ENCODE measurements around the gene GNPDA2. TPM values are rescaled to one million over a fixed set of nuclear protein-coding genes. Genes with fewer than 3 reads are reported as not detected.
"Not testable (repeated sequence)": the region's sequence is repeated elsewhere in the genome, so short reads cannot be mapped to it uniquely, and the experiment has no call there.

The GNPDA2 gene
- 10 to 100 TPM; 24.2 to 31.4 (median 29.4) TPM for polyA plus RNA-seq (ENCODE audit: insufficient read length in 3 of 3)

DNA sequence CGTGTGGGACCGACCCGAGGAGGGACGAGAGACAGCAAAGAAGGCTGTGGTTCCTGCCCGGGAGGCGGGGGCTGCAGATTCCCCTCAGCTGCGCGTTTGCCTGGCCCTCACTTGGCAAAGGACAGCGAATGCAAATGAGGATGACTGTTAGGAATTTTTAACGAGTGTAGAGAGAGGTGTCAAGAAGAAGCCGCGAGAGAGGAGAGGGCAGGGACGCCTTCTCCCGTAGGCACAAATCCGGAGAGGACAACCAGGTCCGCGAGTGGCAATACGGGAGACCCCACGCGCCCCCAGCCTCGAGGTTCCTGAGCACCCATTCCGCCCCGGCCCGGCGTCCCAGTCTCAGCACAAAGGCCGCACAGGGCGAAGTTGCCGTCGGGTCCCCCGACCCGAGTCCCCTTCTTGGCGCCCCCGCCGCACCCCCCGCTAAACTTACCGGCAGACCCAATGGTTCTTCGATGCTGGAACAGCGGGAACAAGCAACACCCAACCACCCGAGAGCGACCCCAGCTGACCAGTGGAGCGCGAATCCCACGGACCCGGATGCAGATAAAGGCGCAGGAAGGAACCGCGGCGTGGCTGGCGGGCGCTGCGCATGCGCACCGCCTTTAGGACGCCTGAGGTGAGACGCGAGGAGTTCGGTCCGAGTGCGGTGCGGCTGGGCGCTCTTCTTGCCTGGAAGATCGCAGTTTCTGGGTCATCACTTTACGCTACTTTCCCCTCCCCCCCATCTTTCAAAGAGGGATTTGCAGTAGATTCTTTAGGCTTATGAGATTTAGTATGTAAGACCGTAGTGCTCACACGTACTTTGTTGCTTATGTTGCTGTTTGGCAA lies at the start of gene GNPDA2:
TSS of gene GNPDA2 (minus strand) at position 519 of the 834 bp plus-strand sequence. CDS start 4,349 bp downstream, outside the sequence.
- DNase-seq (ENCODE audit: low read depth in 3 of 3, low spot score in 2 of 3) = peak; percentile 67 to 82 (median 73)

DNA sequence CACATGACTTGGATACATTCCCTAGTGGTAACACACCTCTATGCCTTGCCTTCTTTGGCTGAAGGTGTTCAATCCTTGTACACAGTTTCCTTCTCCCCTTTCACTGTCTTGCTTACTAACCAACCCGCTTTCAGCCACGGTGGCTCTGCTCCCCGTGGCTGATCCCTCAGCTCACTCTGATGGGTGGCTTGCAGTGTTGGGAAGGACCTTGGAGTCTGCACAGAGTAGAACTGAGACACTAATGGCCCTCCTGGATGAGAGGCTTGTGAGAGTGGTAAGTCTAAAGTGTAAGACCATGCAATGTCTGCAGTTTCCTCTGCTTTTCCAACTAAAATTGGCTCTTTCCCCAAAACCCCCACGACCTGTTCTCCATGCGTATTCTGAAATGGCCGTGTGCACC lies 46.0 kb upstream of the GNPDA2 start:
- DNase-seq (ENCODE audit: low read depth in 3 of 3, low spot score in 2 of 3) = no peak

DNA sequence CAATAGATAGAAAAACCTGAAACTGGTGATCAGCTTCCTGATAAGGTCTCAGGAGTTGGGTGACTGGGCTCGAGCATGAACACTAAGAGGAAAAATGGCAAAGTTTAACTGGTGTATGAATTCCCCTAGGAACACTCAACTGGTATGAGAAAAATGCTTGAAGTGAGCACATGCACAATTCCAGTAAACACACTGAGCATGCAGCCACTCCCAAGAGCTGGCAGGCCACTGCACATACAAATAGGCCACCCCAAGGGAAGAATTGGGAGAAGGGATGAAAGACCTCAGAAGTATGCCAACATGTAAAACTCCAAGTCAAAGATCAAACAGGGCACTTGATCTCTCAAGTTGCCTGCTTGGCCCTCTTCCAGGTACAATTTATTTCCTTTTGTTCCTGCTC lies 45.4 kb upstream of the GNPDA2 start:
- no peak for DNase-seq (ENCODE audit: low read depth in 3 of 3, low spot score in 2 of 3)

DNA sequence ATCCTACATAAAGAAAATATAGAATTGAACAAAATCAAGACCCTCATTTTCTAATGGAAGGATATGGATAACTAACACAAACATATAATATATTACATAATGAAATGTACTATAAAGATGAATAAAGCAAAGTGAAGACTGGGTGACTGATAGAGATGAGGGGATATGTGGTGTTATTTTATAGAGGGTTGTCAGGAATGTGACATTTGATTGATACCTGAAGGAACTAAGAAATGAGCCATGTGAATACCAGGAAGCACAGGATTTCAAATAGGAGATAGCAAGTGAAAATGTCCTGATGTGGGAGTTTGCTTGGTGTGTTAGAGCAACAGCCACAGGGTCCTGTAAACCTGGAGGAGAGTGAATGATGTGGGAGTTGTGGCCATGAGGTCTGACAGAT lies 40.1 kb upstream of the GNPDA2 start:
- no peak for DNase-seq (ENCODE audit: low read depth in 3 of 3, low spot score in 2 of 3)

DNA sequence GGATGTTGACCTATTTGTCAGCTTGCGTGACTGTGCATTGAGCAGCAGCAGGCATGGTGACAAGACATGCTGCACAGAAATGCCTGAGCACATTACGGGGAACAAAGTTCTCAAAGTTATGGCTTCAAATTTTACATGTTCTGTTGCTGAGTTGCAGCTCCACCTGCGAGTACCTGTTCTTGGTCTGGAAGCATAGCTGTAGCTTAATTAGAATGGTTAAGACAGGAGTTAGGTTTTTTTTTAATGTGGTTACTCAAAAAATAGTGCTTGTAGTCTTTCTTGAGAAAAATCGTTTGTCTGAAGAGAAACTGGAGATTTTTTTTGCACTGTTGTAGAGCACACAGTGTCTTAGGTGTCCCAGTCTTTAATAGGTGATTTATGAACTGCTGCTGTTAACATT lies 38.8 kb upstream of the GNPDA2 start:
- DNase-seq (ENCODE audit: low read depth in 3 of 3, low spot score in 2 of 3) = no peak

DNA sequence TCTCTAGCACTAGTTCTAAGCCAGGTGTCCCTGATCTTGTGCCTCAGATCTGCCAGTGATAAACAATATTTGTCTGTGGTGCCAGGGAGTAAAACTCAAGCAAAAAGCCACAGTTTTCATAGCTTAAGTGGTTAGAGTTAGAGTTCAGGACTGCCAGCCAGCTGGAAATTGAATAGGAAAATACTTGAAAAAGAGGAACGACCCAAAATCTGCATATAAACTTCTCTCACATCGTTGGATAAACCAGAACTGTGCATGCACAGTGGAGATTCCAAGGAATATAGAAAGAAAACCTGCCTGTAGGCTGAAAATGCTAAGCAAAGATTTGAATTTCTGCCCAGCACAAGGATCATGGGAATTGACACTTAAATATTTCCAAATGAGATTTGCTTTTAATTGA lies 35.0 kb upstream of the GNPDA2 start:
- no peak for DNase-seq (ENCODE audit: low read depth in 3 of 3, low spot score in 2 of 3)

DNA sequence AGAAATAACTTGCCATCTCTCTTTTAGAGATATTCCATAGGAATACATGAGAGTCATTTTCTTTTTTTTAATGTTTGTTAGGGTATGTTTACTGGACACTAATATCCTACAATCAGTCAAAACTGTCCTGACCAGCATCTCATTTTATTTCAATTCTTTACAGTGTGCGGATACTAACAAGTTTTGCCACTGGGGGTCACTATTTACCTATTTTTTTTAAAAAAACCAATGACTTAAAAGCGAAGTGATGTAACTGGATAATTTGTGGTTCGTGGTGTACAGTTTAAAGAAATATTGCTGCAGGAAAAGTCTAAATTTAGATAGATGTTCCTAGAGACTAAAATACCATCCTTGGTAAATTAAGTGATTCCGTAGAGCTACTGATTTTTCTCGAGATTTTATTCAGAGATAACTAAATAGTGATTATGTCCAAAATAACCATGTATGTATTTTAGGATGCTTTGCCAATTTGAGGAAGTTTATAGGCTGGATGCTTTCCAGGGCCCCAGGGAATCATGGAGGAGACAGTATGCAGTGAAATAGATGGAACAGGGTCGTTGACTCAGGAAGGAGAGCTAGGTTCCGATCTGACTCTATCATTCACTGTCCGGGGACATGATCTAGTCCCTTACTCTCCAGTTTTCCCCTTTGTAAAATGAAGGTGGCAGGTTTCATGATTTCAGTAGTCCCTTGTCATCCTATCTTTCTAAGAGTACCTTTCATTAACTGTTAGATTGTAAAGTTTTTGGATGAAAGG lies 34.0 kb upstream of the GNPDA2 start:
- DNase-seq (ENCODE audit: low read depth in 3 of 3, low spot score in 2 of 3) = peak; percentile 6 to 13 (median 12)

DNA sequence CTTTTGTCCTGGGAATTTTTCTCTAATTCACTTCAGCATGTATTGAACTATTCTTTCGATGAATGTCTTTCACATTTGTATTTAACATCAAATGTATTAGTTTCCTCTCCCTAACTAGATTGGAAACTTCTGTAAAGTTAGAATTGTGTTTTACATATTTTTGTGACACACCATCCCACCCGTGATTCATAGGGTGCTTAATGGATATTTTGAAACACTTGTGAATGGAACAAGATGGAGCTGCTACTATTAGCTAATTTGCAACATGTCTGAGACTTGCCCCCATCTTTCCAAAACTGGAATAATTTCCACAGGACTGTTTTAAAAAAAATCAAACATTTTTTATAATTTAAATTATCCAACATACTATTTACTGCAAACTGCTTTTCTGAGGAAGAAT lies 30.2 kb upstream of the GNPDA2 start:
- no peak for DNase-seq (ENCODE audit: low read depth in 3 of 3, low spot score in 2 of 3)

DNA sequence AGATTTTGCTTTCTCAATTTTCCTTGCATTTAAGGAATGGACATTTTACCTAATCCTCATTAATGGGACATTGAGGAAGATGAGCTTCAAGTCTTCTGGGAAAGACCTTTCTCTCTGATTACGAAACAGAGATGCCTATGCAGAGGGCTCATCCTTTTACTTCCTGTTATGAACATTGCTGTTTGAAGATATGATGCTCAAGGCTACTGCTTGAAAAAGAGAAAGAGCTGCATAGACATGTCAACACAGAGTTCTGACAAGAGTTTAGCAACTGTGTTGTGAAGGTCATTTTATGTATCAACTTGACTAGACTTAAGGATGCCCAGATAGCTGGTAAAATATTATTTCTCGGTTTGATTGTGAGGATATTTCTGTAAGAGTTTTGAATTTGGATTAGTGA lies 13.8 kb upstream of the GNPDA2 start:
- no peak for DNase-seq (ENCODE audit: low read depth in 3 of 3, low spot score in 2 of 3)

DNA sequence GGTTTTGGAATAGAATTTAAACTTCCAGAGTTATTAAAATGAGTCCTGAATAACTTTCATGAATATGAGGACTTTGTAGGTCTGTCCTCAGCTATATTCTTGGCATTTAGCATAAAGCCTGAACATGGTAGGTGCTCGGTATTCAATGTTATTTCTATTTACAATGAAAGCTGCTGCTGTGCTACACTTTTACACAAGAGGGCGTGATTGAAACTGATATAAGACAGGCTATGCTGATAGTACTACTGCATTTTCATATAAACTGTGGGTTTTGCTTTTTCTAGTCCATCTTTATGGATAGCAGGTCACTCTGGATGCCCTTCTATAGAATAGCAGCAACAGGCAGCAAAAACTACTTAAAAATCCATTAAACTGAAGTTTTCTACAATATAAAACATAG lies 12.3 kb upstream of the GNPDA2 start:
- no peak for DNase-seq (ENCODE audit: low read depth in 3 of 3, low spot score in 2 of 3)

DNA sequence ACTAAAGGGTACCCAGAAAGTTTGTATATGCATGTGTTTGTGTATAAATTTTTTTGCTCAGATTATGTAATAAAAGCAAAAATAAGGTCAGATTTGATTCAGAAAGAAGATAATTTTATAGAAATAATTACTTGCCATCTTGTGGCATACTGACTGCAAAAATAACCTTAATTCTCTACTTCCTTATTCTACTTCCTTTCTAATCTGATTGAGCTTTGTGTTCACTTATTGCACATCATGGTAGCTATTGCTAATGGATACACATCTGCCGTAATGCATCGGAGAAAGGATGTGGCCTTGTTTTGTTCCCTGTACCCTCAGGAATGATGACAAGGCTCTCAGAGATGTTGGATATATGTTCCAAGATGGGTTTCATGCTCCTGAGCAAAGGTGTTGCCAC lies 10.5 kb upstream of the GNPDA2 start:
- no peak for DNase-seq (ENCODE audit: low read depth in 3 of 3, low spot score in 2 of 3)

DNA sequence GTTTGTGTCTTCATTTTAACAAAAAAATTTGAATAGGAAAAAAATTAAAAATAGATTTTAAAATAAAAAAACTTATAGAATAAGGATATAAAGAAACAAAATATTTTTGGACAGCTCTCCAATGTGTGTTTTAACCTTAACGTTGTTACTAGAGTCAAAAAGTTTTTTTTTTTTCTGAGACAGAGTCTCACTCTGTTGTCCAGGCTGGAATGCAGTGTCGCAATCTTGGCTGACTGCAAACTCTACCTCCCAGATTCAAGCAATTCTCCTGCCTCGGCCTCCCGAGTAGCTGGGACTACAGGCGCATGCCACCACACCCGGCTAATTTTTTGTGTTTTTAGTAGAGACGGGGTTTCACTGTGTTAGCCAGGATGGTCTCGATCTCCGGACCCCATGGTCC lies 2.3 kb upstream of the GNPDA2 start:
- not testable (repeated sequence) for DNase-seq (ENCODE audit: low read depth in 3 of 3, low spot score in 2 of 3)

DNA sequence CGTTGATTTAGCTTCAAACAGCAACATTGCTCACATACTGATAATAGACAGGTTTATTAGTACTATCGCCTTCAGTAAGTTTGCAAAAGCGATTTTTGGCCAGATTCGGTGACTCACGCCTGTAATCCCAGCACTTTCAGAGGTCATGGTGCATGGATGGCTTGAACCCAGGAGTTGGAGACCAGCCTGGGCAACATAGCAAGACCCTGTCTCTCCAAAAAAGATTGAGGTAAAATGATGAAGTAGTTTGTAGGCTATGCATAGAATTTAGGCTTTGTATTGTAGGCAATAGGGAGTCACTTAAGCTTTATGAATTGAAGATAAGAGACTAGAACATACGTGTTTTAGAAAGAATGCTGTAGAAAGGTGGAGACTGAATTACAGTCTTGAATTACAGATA lies 1.1 kb upstream of the GNPDA2 start:
- DNase-seq (ENCODE audit: low read depth in 3 of 3, low spot score in 2 of 3) = no peak

DNA sequence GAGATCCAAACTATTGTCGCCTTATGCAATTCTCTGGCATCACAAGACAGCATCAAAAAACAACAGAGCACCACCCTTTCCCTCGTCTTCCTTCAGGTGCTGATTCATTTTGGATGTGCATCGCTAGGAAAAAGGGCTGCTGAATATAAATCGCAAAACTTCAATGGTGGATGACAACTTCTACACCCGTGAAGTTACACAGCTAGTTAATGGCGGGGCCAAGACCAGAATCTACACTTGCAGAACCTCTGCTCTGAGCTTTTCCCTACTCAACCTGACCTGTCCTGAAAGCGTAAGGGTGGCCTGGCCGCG lies 674 bp downstream of the GNPDA2 start:
- no peak for DNase-seq (ENCODE audit: low read depth in 3 of 3, low spot score in 2 of 3)

DNA sequence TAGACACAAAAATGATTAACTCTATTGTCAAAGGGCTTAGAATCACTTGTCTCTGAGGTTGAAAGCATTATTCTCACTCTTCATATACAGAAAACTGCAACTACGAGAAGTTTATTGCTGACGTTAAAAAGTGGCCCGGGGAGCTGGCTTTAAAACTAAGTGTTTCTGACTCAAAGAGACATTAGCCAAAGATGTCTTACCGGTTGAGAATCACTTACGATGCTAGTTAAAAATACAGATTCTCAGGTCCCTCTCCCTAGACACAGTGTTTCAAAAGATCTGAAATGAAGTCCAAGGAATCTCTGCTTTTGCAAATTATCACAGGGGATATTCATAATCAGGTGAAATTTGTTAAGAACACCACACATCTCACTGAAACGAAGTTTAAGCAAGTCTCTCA lies 1.2 kb downstream of the GNPDA2 start:
- DNase-seq (ENCODE audit: low read depth in 3 of 3, low spot score in 2 of 3) = peak in 1 of 3 donors; percentile 2

DNA sequence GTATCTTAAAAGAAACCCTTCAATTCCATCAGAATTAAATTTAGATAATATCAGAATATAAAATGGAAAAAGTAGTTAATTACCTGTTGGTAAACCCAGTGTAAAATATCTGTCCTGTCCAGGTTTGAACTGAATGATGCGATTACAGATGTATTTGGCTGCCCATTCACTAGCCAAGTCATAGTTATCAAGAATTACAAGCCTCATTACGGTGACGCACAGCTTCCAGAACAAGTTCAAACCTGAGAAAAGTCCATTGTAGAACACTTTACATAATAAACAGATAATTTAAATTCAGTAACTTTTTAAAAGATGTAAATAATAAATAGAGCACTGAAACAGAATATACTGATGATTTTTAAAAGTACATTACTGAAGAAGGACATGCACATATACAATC lies 4.4 kb downstream of the GNPDA2 start:
- no peak for DNase-seq (ENCODE audit: low read depth in 3 of 3, low spot score in 2 of 3)

DNA sequence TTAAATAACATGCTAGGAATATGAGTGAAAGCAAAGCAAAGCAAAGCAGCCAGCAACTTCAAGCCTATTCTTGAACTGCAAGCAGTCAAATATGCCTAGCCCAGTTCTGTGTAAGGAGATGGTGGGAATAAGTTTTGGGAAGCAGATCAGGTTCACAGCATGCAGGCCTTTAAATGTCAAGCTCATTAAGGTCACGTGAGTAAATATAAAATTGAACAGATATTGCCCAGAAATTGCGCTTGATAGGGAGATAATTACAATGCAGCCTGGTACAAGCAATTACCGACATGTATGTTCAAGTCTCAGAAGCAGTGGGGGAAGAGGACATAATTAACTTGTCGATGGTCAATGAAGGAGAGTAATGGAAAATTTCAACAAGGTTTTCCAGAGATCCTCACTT lies 6.0 kb downstream of the GNPDA2 start:
- no peak for DNase-seq (ENCODE audit: low read depth in 3 of 3, low spot score in 2 of 3)

DNA sequence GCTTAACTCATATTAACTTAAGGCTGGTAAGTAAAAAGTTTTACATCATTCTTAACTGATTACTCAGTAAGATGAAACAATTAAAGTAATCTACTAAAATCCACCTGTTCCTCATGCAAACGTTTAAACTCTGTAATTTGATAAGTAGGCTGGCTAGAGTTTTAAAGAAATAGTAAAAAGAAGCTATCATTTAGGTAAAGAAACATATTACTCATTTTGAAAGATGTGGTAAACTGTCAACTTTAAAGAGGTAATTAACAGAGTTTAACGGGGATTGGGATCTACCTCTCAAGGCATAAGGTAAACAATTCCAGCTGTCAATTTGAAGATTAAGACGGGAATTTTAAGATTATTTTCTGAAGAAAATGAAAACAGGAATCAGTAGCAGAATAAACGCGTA lies 9.8 kb downstream of the GNPDA2 start:
- DNase-seq (ENCODE audit: low read depth in 3 of 3, low spot score in 2 of 3) = no peak

DNA sequence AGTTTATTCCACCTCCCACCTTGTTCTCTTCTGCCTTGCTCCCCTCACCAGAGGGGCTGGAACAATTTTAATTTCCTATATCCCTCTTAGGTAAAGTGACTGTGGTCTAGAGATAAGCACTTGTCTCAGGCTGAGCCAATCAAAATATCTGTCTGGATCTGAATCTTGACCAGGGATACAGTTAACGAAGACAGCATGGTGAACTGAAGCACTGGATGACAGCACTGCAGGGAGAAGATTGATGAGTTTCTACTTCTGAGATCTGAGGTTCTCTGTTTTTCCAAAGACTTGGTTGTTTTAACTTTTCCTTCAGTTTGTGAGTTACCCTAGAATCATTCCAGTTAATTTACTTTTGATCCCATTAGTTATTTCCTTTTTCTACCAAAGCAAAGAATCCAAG lies 13.2 kb downstream of the GNPDA2 start:
- DNase-seq (ENCODE audit: low read depth in 3 of 3, low spot score in 2 of 3) = no peak

DNA sequence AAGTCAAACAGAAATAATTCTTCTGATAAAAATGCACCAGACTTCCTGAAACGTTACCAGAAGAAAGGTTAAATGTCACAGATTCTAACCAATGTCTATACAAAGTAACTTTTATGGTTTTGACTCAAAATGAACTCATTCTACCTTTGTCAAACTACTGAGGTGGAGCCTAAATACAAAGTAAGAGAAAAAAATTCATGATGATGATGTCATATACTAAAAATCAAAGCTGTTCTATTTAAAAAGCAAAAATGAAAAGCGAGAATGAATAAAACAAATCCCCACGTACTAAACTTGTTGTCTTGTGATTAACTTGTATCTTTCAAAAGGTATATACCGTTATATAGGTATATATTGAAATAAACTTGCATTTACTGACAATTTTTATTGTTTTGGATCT lies 21.7 kb downstream of the GNPDA2 start:
- DNase-seq (ENCODE audit: low read depth in 3 of 3, low spot score in 2 of 3) = no peak

DNA sequence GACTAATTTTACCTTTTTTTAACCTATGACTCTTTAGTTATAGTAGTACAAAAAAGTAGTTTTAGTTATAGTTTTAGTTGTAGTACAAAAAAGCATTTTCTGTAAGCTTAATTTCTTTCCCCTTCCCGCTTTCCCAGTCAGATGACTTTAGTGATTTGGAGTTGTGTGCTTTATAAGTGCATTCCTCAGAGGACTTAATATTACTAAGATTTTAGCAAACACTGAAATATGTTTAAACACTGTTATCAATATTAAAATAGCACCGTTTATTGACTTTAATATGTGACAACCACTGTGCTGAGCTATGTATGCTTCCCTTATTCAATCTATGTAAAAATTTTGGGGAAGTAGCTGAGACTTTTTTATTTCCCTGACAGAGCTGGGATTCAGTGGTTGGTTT lies 25.3 kb downstream of the GNPDA2 start:
- no peak for DNase-seq (ENCODE audit: low read depth in 3 of 3, low spot score in 2 of 3)

DNA sequence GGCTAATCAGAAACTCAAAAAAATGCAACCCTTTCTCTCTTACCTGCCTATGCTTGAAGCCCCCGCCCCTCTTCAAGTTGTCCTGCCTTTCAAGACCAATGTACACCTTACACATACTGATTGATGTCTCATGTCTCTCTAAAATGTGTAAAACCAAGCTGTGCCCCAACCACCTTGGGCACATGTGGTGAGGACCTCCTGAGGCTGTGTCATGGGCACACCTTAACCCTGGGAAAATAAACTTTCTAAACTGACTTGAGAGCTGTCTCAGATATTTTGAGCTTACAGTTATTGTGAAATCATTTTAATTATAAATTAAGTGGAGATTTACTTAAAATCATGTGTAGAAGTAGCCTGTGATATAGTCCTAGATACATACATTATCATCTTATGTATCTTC lies 25.9 kb downstream of the GNPDA2 start:
- DNase-seq (ENCODE audit: low read depth in 3 of 3, low spot score in 2 of 3) = no peak

All from right renal cortex interstitium (tissue), 3 donors.